GDM1 (cell line): Measurements from ENCODE around the gene LCLAT1.

ENCODE experiments used
- DNase-seq: peaks from one replicate; lab custom pipeline; 2025; lab: John Stamatoyannopoulos, UW

The LCLAT1 gene

DNA sequence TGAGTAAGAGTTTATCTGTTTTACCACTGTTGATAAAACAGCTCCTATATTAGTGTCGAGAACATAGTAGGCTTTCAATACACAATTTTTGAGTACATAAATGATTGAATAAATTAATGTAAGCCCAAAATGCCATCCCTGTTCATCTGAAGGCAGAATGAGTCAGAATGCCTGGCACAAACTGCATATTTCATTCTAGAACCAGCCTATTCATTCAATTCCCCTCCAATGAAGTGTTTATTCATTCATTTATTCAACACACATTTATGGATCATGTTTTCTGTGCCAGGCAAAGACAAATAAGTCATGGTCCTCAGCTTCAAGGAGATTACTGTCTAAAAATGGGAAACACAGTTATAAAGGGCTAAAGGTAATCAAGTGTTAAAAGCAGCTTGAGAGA, 22.8 kb upstream of the LCLAT1 start:
- no peak for DNase-seq

DNA sequence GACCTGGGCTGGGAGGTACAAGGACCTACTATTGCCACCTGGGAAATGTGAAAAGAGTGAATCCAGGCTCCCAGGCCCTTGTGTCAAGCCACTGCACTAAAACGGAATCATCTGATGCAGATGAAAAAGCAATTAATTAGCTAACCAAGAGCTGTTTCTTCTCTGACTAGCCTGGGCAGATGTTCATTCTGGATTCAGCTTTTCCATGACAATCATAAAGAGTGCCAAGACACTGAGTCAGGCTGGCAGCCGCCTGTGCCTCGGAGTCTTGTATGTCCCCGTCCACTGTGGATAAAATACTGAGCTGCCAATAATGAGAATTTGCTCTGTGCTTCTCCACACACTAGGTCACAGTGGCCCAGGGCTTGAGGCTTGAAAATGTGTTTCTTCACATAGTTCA, 21.7 kb upstream of the LCLAT1 start:
- no peak for DNase-seq

DNA sequence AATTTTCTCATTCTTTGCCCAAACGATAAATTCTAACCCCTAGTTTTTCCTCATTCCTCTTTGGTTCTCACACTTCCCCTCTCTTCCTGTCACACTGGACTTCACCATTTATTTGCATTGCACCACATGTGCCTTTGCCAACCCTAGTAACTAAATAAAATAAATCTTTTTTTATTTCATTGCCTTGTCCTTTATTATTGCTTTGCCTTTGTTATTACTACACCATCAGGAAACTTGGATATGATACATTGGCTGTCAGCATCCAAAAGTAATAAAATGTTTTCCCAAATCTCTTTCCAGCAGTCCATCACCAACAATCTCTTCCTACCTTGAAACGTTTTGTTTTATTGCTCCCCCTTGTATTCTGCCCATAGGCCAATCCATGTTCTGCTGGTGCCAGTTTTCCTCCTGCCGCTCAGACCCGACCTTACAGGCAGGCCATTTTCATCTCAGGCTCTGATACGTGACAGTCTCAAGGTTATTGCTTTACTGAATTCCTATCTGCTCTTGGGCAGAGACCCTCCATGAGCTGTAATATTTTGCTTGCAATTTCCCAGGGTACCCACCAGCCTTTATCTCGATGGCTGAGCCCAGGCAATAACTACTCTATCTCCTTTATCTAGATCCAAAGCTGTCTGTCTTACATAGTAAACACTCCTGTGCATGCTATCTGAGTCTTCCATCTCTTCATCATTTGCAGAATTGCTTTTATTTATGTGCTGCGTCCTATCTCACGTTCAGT, 19.3 kb upstream of the LCLAT1 start:
- no peak for DNase-seq

DNA sequence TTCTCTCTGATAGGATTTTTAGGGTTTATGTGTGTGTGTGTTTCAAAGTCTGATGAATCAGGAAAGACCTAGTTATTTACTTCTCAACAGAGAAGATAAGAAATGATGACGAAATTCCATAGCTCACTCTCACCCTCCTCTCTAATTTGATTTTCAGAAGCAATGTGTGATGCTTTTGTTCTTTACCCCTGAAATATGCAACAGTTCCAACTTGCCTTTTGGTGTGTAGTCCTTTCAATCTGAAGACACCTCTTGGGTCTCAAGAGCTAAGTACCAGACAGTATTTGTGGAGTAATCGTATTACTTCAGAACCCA, 18.7 kb upstream of the LCLAT1 start:
- no peak for DNase-seq

DNA sequence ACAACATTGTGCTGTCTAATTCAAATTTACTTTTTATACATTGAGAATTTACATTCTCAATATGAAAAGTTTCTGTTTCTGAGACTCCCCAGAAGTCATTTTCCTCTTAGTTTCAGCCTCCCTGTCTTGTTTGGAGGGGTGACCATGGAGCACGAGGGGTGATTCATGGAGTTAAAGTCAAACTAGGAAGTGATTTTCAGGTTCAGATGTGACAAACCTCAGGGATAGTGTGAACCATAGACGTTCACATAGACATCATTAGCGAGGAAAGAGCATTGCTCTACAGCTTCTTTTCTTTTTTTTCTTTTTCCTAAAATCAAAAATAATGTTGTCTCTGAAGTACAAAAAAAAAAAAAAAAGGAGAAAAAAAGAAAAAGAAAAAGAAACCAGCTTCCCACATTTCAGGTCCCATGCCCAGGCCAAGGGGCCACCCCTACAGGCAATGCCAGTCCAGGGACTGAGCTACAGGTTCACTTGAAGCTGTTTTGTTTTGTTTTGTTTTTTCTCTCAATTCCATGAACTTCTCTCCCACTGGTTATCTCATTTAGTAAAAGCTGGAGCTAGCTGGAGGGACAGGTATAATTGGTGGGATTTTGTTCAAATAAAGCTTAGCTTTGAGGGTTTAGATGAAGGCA, 18.1 kb upstream of the LCLAT1 start:
- DNase-seq = no peak

DNA sequence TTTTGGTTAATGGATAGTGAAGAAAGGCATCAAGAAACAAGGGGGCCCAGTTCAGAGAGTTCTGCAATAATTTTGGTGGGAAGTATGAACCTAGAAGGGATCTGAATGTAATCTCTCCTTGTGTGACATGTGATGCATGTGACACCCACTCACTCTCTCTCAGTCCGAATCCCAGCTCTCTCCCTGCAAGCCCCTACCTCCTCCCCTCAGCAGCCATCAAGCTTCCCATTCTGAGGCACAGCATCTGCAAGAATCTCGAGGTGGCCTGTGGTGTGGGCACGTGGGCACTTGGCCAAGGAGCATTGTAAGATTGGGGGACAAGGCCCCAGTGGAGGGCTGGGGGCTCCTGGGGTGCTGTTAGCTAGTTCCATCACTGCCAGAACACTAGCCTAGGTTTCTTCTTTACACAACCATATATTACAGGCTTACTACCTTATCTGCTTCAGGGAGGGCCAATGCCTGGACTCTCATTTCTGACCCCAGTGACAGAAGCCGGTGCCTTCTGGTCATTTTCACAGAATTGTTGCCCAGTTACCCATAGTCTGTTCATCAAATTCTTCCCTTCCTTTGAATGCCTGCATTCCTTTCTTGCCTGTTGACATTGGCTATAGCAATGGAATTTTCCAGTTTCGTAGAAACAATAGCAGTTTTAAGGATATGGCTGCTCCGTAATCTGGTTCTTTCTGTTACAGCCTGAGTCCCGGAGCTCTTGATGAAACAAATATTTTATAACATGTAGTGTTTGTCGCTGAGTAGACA, 13.3 kb upstream of the LCLAT1 start:
- DNase-seq = no peak

DNA sequence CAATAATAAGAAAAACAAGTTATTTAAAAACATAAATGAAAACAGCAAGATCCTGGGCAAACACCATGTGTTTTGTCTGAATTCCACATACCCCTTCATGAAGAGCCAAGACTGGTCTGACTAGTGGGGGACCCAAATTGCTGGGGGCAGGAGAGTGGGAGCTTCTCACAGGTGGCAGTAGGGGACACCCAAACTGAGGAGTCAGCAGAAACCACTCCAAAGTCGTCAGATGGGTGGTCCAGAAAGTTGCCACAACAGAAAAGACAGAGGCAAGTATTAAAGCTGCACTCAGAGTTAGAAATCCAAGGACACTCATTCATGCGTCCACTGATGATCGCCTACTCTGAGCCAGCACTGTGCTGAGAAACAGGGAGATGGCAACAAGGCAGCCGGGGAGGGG, 12.3 kb upstream of the LCLAT1 start:
- no peak for DNase-seq

DNA sequence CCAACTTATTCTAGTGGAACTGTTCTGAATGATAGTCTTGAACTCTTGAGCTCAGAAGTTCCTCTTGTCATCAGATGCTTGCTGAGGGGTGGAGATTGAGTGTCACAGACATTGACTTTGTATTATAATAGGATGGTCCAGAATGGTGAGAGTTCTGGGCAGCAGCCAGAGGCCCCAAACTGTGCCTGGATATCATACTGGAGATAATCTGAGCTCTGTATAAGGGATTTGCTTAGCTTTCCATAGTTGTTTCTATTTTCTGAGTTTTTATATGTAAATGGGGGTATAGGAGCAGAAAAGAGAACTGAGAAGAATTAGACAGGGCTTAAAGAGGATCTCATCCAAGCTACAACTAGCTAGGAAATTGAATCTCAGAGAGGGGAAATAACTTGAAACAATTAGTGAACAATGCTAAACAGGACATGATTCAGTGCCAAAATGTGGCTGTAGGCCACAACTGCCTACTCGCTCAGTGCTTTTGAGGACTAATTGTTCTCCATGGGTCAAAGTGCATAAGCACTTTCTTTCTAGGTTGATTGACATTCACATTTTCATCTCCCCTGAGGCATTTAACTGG, 10.1 kb upstream of the LCLAT1 start:
- DNase-seq = no peak

DNA sequence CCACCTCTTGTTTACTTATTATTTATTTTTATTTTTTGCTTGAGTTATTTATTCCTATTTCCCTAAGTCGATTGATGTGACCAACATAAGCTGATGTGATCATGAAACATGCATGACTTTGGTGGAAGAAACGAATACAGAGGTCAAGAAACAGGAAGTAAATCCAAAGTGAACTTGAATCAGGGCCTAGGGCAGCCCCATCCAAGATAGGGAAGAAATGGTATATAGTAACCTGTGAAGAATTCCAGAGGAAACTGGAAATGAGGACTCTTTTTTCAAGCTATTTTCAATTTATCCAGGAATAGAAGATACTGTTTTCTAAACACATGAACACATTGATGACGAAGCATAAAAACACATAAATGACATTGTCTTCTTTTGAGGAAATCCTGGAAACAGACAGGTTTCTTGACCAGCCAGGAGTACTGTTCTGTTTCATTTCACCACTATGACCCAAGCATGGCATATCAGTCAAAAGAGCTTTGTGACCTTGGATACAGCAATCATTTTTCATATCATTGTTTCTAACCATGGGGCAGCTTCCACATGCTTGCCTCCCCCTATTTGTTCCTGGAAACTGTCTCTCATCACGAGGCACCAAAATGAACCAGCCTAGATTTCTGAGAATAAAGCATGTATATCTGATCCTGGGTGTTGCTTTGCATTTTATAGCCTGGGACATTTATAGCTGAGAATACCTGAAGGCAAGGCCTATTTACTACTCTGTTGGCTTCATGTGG, 9.1 kb upstream of the LCLAT1 start:
- DNase-seq = no peak

DNA sequence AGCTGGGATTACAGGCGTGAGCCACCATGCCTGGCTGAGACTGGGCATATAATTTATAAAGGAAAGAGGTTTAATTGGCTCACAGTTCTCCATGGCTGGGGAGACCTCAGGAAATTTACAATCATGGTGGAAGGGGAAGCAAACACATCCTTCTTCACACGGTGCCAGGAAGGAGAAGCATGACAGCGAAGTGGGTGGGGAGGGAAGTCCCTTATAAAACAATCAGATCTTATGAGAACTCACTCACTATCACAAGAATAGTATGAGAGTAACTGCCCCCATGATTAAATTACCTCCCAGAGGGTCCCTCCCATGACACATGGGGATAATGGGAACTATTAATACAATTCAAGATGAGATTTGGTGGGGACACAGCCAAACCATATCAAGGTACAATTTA, 7.8 kb upstream of the LCLAT1 start:
- no peak for DNase-seq

DNA sequence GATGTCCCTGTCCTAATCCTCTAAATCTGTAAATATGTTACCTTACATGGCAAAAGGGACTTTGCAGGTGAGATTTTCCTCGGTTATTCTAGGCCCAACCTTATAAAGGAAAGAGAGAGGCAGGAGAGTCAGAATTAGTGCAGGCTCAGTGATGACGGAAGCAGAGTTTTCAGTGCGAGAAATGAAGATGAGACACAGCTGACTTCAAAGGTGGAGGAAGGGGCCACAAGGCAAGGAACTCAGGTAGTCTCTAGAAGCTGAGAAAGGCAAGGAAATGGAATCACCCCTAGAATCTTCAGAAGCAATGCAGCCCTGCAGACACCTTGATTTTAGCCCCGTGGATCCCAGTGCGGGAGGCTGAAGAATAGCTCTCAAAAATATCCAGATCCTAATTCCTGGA, 7.2 kb upstream of the LCLAT1 start:
- no peak for DNase-seq

DNA sequence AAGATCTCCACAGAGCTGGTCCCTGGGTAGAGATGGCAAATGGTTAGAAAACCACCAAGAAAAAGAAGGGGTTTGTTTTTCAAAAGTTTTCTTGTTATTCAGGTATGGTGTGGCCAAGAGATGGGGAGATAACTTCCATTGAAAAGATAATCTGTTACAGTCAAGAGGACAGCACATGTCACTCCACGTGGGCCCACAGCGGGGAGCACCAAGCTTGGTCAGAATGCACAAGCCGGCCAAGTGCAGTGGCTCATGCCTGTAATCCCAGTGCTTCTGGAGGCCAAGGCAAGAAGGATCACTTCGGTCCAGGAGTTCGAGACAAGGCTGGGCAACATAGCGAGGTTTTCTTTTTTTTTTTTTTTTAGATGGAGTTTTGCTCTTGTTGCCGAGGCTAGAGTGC, 6.0 kb upstream of the LCLAT1 start:
- no peak for DNase-seq

DNA sequence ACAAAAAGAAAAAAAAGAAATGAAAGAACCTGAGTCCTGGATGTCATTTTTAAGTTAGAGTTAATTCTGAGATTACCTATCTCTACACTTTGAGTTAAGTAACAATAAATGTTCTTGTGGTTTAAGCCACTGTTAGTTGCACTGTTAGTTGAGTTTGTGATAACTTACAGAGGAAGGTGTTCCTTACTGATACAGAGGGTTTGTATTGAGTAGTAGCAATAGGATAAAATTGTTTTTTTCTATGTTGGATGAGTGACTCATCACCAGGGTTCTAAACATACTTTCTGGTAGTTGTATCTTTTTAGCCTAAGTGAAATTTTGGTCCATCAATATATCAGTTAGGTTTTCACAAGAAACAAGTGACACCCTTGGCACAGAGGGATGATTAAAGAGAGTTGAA, 4.0 kb upstream of the LCLAT1 start:
- DNase-seq = no peak

DNA sequence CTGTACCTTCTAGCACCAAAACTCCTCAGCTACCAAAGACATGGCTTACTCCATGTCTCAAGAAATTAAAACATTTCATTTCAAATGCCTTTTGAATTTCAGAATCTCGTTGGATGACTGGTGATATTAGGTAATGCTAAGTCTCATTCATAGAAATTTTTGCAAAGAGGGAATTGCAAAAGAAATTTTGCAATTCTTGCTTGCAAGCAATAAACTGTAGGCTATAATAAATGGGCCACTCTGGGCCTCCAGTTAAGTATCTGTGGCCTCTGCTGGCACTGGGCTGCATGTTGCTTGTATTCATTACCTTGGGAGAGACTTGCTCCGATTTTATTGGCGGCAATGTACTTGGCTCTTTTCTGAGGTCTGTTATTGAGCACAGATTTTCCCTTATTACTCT, 2.8 kb upstream of the LCLAT1 start:
- DNase-seq = no peak

DNA sequence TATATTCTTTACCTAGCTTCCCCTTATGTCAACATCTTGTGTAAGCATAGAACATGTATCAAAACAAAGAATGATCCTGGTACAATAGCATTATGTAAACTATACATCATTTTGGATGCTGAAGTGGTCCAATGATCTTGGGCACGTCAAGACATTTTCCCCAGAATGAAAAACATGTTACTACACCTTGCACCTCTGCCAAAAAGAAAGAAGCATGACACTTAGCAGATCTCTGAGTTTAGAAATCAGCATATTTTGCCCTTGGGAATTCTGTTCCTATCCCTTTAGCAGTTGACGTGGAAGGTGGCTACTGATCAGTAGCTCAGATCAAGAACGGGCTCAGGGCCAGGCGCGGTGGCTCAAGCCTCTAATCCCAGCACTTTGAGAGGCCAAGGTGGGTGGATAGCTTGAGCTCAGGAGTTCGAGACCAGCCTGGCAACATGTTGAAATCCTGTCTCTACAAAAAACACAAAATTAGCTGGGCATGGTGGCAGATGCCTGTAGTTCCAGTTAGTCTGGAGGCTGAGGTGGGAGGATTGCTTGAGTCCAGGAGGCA, 1.7 kb upstream of the LCLAT1 start:
- DNase-seq = no peak

DNA sequence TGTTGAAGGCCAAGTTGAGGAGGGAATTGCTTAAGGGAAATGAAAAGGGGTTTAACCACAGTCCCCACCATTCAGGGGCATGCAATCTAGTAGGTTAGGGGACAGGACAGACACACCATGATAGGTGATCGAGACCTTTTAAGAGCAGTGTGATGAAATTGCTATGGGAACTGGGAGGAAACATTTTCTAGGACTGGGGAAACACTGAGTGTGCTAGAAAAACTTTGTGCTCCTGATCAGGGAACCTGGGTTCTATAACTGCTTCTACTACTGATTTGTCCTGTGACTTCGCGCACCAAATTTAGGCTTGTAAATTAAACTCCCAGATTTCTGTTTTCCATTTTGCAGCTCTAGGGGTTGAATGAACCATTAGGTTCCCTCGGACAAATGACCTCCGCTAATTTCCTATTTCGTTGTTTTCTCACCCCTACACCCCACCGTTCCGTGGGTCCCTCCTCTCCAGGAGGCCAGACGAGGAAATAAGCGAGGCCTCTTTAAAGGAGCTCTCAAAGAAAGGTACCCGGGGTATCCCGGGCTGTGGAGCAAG, 371 bp upstream of the LCLAT1 start:
- no peak for DNase-seq

DNA sequence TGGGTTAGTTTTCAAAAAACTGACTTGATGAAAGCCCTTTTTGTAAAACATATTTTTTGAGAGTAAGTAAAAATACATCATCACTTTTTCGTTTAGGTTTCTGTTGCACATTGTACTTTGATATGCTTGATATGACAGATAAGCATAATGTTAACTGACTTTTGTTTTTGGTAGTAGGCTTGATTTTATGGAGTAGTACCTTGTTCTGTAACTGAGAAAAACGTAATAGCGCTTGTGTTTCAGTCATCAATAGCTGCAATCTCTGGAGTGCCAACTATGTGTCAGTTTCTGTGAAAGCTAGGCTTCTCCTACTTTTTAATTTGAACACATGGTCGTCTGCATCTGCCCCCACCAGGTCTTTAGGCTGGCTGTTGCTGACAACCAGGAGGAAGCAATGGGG, 1.3 kb downstream of the LCLAT1 start:
- no peak for DNase-seq

DNA sequence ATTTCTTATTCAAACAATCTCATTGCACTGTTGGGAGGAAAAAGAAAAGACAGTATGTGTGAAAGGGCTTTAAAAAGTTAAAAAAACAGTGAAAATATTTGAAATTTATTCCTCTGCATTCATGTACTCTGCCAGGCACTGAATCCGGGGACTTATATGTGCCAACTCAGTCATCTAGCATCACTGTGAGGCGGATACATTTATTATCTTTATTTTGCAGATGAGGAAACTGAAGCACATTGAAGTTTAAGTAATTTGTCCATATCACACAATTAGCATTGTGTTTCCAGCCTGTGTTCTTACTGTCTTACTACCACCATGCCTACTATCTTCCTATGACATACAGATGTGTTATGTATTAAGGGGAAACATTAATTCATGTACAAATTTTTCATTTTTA, 1.8 kb downstream of the LCLAT1 start:
- no peak for DNase-seq

DNA sequence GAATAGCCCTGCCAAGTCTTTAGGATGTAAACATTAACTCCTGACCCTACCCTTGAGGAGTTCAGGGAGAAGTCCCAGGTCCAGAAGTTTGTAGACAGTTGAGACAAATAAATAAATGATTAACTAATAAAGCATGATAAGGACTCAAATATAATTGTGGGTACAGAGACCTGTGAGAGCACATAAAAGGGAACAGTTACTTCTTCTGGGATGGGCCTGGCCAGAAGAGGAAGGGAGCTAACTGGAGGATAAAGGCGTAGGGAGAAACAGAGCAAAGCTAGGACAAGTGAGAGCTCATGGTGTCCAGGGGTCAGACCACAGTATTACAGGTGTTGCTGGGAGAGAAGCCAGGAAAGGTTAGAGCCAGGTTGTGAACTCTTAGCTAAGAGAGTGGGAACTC, 3.0 kb downstream of the LCLAT1 start:
- no peak for DNase-seq

DNA sequence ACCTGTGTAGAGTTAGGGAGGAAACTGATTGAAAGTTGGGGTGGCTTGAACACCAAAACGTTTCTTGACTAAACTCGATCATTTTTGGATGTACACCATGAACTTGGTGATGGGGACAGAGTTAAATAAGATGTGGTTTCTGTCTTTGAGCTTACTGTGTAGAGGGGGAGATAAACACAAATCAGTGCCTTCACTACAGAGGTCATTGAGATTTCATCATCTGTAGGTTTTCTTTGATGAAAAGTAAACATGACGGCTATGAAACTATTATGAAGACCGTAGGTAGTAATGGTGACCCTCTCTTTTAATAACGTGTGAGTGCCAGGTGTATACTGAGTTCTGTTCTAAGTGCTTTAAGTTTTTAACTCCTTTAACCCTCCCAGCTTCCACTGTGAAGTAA, 6.5 kb downstream of the LCLAT1 start:
- no peak for DNase-seq

DNA sequence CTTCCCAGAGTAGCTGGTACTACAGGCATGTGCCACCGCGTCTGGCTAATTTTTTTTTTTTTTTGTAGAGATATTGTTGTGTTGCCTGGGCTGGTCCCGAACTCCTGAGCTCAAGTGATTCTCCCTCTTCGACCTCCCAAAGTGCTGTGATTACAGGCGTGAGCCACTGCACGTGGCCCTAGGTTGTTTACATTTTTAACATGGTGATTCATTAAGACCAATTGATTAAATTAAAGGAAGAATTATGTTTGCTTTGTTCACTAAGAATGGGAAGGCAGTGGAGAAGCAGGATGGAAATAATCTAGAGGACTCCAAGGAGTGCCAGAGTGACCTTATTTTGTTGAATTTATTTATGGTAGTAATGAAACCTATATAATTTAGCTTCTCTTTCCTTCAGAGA, 7.5 kb downstream of the LCLAT1 start:
- no peak for DNase-seq
